ENCODE results near the gene GALNT8.

DNA sequence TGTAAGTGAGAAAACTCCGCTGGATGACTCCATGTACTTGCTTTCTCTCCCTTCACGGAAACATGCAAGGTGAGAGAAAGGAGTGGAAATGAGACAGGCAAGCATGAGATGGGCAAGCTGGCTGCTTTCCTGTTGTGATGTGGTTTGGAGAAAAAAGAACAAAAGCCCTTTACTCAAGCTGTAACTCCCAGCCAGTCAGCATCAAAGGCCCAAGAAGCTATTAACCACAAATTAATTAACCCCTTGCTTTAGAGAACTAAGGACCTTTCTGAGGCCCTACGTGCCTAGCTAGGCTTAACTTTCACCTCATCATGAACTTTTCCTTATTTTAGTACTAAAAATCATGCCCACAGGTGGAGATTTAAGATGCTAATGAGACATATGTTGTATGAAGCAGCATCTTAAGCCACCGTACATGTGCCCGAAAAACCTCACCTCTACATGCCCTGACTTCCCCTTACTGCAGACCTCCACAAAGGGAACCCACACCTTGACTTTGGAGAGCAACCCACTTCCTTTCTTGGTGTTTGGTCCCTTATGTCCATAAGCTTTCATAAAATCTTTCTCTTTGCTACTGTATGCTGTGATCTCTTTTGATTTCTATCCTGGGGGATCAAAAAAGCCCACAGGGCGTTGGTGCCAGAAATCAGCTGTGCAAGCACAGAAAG, 87.0 kb downstream of the GALNT8 start:
- TF ChIP-seq, protein P1, sequence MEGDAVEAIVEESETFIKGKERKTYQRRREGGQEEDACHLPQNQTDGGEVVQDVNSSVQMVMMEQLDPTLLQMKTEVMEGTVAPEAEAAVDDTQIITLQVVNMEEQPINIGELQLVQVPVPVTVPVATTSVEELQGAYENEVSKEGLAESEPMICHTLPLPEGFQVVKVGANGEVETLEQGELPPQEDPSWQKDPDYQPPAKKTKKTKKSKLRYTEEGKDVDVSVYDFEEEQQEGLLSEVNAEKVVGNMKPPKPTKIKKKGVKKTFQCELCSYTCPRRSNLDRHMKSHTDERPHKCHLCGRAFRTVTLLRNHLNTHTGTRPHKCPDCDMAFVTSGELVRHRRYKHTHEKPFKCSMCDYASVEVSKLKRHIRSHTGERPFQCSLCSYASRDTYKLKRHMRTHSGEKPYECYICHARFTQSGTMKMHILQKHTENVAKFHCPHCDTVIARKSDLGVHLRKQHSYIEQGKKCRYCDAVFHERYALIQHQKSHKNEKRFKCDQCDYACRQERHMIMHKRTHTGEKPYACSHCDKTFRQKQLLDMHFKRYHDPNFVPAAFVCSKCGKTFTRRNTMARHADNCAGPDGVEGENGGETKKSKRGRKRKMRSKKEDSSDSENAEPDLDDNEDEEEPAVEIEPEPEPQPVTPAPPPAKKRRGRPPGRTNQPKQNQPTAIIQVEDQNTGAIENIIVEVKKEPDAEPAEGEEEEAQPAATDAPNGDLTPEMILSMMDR (conservative IDR thresholded peaks at IDR 0.05; ENCODE audit: low read length): no peak
- no peak for TF ChIP-seq EZH2phosphoT487 (IDR thresholded peaks at IDR 0.05; ENCODE audit: borderline replicate concordance)
